ENCODE results near the gene HTR3D. TPM values are rescaled to one million over a fixed set of nuclear protein-coding genes. Genes with fewer than 3 reads are reported as not detected.

The HTR3D gene
- polyA plus RNA-seq, 3 donors: not detected

GRCh38 chr3:184016169-184016570 is 15.4 kb upstream of the HTR3D start:
- Histone ChIP-seq H3K79me2 (ENCODE audit: insufficient read depth, low read length) (no peaks in the 10 kb centered on the region), H3K9me3 (replicated peaks in 1 of 2; ENCODE audit: control insufficient read depth in 1 of 2, insufficient read depth in 1 of 2, low read length in 2 of 2) (no peaks in the 10 kb centered on the region), H3K4me1 (ENCODE audit: control insufficient read depth in 1 of 2, insufficient read depth in 2 of 2, low read length in 2 of 2) (peaks cover 21 to 29% of the 10 kb centered on the region in 2 donors), H3K27me3 (ENCODE audit: control insufficient read depth in 2 of 2, insufficient read depth in 2 of 2, low read length in 2 of 2) (no peaks in the 10 kb centered on the region), H3K9ac (ENCODE audit: insufficient read depth, low read length, poor library complexity, severe bottlenecking) (no peak overlapping the region), H3K4me2 (replicated peaks; ENCODE audit: extremely low read depth, low read length, poor library complexity, severe bottlenecking) (no peak overlapping the region), H2AFZ (ENCODE audit: insufficient read depth, low read depth, low read length, poor library complexity, severe bottlenecking) (no peak overlapping the region), H3K27ac (ENCODE audit: low read depth in 1 of 2, low read length in 2 of 2) (no peak overlapping the region), H4K20me1 (ENCODE audit: insufficient read depth, low read length) (no peaks in the 10 kb centered on the region), H3K36me3 (replicated peaks in 1 of 2; ENCODE audit: control insufficient read depth in 1 of 2, insufficient read depth in 2 of 2, low read length in 2 of 2) (peaks cover 15 to 27% of the 10 kb centered on the region in 2 donors), H3K4me3 (replicated peaks in 1 of 3; ENCODE audit: low read depth in 2 of 3, low read length in 3 of 3) (no peak overlapping the region)
- intact Hi-C loops (cut with micrococcal nuclease): loop anchor here (5.0 to 10.0 kb wide), 3 partner anchors 119 to 124 kb away; partner anchors contain the start of gene EIF2B5 (in 1 of the 2)
- Mint-ChIP-seq H3K9me3 (peaks cover 0 to 2% (median 0%) of the 10 kb centered on the region in 7 donors), H3K4me3 (no peak overlapping the region), H3K36me3 (peaks cover 22 to 27% of the 10 kb centered on the region in 2 donors), H3K4me1 (peaks cover 27% of the 10 kb centered on the region), H3K27me3 (ENCODE audit: low read depth in 3 of 3) (peaks cover 3 to 8% (median 4%) of the 10 kb centered on the region in 3 donors), H3K27ac (no peak overlapping the region)
- TF ChIP-seq, protein P1, sequence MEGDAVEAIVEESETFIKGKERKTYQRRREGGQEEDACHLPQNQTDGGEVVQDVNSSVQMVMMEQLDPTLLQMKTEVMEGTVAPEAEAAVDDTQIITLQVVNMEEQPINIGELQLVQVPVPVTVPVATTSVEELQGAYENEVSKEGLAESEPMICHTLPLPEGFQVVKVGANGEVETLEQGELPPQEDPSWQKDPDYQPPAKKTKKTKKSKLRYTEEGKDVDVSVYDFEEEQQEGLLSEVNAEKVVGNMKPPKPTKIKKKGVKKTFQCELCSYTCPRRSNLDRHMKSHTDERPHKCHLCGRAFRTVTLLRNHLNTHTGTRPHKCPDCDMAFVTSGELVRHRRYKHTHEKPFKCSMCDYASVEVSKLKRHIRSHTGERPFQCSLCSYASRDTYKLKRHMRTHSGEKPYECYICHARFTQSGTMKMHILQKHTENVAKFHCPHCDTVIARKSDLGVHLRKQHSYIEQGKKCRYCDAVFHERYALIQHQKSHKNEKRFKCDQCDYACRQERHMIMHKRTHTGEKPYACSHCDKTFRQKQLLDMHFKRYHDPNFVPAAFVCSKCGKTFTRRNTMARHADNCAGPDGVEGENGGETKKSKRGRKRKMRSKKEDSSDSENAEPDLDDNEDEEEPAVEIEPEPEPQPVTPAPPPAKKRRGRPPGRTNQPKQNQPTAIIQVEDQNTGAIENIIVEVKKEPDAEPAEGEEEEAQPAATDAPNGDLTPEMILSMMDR (IDR thresholded peaks at IDR 0.05): no peak
- DNase-seq: no peak
- WGBS (ENCODE audit: insufficient coverage): 96% methylated on average over 4 of the region's 5 CpGs

GRCh38 chr3:184016811-184017671 is 14.5 kb upstream of the HTR3D start:
- intact Hi-C loops (cut with micrococcal nuclease): loop anchor here (1.0 to 10.0 kb wide), 4 partner anchors 118 to 125 kb away; partner anchors contain the start of gene EIF2B5 (in 2 of the 2)
- WGBS (ENCODE audit: insufficient coverage): 28% methylated on average over 57 of the region's 57 CpGs
- H2AFZ ChIP-seq (ENCODE audit: insufficient read depth, low read depth, low read length, poor library complexity, severe bottlenecking): peak overlapping the region; percentile 100

More at GRCh38 chr3:184016811-184017671, 14.5 kb upstream of the HTR3D start:
- peaks cover 5 to 8% (median 7%) of the 10 kb centered on the region in 3 donors for H3K27me3 Mint-ChIP-seq (ENCODE audit: low read depth in 3 of 3)
- H3K4me1 ChIP-seq (ENCODE audit: control insufficient read depth in 1 of 2, insufficient read depth in 2 of 2, low read length in 2 of 2): peaks cover 29 to 37% of the 10 kb centered on the region in 2 donors
- H3K9me3 ChIP-seq (replicated peaks in 1 of 2; ENCODE audit: control insufficient read depth in 1 of 2, insufficient read depth in 1 of 2, low read length in 2 of 2): no peaks in the 10 kb centered on the region
- no peaks in the 10 kb centered on the region for H3K27me3 ChIP-seq (ENCODE audit: control insufficient read depth in 2 of 2, insufficient read depth in 2 of 2, low read length in 2 of 2)
- H3K4me3 ChIP-seq (replicated peaks in 1 of 3; ENCODE audit: low read depth in 2 of 3, low read length in 3 of 3): peak overlapping the region; percentile 88 to 100 (median 100)
- peaks cover 11 to 19% of the 10 kb centered on the region in 2 donors for H3K36me3 ChIP-seq (replicated peaks in 1 of 2; ENCODE audit: control insufficient read depth in 1 of 2, insufficient read depth in 2 of 2, low read length in 2 of 2)
- peak; percentile 30 to 63 (median 49) for DNase-seq
- peak overlapping the region in 1 of 2 donors; percentile 82 for H3K27ac ChIP-seq (ENCODE audit: low read depth in 1 of 2, low read length in 2 of 2)
- H3K4me3 Mint-ChIP-seq: peak overlapping the region; percentile 96 to 97
- H3K79me2 ChIP-seq (ENCODE audit: insufficient read depth, low read length): no peaks in the 10 kb centered on the region
- H3K9me3 Mint-ChIP-seq: peaks cover 0 to 2% (median 0%) of the 10 kb centered on the region in 7 donors
- peak overlapping the region; percentile 30 to 94 (median 81) for H3K27ac Mint-ChIP-seq
- peak overlapping the region; percentile 94 for H3K4me2 ChIP-seq (replicated peaks; ENCODE audit: extremely low read depth, low read length, poor library complexity, severe bottlenecking)
- peaks cover 35% of the 10 kb centered on the region for H3K4me1 Mint-ChIP-seq
- H3K36me3 Mint-ChIP-seq: peaks cover 15 to 22% of the 10 kb centered on the region in 2 donors
- H3K9ac ChIP-seq (ENCODE audit: insufficient read depth, low read length, poor library complexity, severe bottlenecking): peak overlapping the region; percentile 72
- TF ChIP-seq, protein P1 (IDR thresholded peaks at IDR 0.05): peak; percentile 100
- no peaks in the 10 kb centered on the region for H4K20me1 ChIP-seq (ENCODE audit: insufficient read depth, low read length)

All from CD14-positive monocyte (primary cell).